GM19238 (cell line): Measurements from ENCODE around the gene HOXA13.
A peak's percentile ranks its signal among the peaks of the same experiment; 100 is the strongest.

Experiments used
- DNase-seq: peaks from one replicate; pipeline ENCODE4 v3.0.0; 2011; ENCODE audit warnings: low spot score; ENCODE audit not compliant: insufficient read length

Gene HOXA13

DNA sequence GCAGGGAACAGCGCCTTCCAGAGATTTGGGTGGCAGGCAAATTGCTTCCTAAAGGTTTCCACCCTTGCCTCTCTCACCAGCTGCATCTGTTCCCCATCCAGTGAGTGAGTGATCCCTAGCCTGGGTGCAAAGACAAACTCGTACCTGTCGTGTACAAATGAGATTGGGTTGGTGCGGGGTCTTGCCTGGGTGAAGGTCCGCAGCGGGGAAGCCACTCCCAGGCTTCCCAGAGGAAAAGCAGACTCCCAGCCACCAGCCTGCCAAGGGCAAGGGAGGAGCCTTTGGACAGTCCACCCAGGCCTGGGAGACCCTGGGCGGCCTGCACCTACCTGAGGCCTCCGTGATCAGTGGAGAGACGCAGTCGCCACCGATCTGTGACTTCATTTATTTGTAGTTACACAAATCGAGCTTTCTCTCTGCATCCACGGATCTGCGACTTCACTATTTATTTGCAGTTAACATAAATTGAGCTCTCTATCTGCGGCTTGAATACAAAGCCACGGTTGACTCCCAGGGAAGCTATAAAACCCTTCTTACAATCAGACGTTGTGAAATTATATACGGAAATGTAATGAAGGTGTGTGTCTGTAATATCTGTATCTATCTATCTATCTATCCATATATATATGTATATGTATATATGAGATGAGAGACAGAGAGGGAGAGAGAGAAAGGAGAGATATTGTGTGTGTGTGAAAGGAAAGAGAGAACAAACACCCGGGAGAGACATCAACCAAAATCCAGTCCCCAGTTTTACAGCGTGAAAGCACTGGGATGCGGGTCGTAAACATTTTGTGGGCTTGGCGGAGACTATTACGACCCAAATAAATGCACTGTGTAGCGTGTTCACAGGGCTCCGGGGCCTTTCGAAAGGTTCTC lies 40.4 kb downstream of the HOXA13 start:
- DNase-seq: no peak

DNA sequence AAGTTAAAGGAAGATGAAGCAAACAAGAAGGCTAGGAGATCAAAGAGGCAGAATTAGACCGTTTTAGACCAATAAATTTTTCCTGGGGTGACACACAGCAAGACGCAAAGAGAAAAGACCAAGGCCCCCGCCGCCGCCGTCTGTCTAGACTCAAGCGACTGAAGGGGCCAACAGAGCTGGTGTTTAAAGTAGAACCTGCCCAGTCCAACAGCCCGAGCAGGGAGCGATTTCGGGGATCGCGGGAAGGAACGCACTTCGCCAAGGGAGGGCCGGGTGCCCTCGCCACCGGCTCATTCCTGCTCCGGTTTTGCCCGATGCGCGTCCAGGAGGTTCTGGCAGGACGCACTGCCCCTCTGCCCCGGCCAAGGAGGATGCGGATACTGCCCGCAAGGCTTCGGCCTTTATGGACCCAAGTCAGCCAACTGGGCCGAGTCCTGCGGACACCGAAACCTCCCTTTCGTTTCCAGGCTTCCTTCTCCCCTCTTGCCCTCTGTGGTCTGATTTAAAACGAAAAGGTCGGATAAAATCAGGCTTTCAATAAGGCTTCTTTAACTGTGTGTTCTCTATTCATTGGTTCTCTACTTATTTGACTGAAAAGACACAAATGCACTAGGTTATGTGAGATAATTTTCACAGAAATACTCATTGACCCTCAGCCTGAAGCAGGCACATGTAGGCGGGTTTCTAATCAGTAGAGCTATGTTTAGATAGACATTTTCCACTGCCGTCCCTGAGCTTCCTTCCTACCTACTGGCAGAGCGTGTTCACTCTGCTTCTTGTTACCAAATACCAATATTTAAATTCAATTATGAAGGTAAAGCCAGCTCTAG lies 41.2 kb downstream of the HOXA13 start:
- no peak for DNase-seq

DNA sequence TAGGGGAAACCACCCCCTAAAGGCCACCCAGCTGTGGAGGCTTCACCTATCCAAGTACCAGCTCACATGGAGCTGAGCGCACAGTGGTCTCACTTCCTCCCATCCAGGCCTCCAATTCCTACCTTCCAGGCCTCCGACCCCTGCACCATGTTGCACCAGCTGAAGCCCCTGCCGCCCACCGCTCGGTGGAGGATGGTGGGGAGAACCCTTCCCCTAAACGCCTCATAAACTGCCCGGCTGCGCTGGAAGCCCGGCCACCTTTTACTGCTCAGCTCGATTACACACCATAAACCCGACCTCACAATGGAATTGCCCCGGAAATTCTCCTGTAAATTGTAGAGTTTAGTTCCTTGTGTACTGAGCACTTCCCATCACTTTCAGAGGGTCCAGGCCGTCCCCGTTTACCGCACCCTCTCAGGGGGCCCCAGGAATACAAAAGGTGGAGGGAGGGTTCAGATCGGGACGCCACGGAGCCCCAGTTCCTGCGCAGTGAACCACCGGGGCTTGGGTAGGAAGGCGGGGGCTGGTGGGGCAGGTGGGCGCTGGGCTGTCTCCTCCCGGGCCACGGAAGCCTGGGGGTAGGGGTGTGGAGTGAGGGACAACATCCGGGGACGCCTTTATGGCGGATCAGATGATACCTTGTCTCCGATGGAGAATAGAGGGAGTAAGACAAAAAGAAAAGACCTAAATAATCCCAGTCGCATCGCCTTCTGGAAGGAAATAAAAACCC lies 42.0 kb downstream of the HOXA13 start:
- DNase-seq: no peak

DNA sequence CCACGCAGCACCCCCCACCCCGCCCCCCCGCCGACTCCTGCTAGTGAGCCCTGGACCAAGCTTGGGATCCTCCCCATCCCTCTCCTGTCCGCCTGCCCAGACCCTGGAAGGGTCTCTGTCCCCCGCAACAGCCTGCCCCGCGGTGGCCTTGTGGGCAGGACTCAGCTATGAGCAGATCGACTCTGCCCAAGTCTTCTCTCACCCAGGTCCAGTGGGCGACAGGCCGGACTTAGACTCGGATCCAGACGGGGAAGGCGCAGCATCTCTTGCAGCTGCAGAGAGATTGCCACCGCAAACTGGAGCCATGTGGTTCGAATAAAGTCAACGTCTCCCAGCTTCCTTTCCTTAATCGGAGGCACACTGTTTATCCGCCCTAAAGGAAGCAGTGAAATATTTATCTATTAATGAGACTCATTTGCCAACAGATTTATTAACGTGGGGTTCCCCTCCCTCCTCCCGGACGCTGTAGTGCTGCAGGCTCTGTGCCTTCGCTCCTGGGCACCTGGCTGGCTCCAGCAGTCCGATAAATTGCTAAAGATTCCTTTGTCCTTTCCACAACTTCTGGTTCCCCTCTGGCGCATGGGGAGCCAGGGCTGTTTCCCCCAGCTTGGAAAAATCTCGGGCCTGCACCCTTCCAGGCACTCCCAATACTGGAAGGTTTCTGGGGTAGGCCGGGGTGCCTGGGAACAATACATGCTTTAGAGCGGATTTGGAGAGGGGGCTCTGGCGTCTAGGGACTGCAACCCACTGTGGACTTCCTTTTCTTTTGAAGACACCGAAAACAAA lies 42.8 kb downstream of the HOXA13 start:
- no peak for DNase-seq

DNA sequence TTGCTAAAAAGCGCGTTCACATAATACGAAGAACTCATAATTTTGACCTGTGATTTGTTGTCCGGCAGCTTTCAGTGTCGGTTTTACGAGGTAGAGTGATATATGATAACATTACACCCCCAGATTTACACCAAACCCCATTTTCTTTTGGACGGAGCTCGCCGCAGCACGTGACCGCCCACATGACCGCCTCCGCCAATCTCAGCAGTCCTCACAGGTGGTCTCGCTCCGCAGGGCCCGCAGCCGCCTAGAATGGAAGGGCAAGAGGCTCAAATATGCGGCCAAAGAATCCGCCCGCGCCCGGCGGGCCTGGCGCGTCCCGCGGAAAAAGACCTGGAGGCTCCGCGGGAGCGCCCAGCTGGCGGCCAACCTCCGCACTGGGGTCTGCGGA lies 43.4 kb downstream of the HOXA13 start, which contains the start of gene HOXA7:
TSS of gene HOXA7 (minus strand) at position 168 of the 391 bp plus-strand sequence. CDS start at position 38, 130 bp downstream.
- no peak for DNase-seq

DNA sequence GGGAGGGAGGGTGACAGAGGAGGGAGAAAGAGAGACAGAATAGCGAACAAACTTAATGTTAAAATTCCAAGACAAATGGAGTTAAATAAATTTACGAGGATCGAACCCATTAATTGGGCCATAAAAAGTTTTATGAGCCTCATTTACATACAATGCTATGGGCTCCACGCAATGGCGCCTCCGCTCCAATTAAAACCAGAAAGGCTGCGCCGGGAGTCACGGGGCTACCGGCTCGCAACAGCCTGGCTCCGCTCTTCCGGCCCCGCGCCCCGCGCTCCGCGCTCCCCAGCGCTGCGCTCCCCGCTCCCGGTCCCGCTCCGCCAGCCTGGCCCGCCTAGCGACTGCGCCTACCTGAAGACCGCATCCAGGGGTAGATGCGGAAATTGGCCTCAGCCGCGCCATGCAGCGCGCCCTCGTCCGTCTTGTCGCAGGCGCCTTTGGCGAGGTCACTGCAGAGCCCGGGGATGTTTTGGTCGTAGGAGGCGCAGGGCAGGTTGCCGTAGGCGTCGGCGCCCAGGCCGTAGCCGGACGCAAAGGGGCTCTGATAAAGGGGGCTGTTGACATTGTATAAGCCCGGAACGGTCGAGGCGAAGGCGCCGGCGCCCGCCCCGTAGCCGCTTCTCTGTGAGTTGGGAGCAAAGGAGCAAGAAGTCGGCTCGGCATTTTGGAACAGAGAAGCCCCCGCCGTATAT lies 43.9 kb downstream of the HOXA13 start:
- no peak for DNase-seq

DNA sequence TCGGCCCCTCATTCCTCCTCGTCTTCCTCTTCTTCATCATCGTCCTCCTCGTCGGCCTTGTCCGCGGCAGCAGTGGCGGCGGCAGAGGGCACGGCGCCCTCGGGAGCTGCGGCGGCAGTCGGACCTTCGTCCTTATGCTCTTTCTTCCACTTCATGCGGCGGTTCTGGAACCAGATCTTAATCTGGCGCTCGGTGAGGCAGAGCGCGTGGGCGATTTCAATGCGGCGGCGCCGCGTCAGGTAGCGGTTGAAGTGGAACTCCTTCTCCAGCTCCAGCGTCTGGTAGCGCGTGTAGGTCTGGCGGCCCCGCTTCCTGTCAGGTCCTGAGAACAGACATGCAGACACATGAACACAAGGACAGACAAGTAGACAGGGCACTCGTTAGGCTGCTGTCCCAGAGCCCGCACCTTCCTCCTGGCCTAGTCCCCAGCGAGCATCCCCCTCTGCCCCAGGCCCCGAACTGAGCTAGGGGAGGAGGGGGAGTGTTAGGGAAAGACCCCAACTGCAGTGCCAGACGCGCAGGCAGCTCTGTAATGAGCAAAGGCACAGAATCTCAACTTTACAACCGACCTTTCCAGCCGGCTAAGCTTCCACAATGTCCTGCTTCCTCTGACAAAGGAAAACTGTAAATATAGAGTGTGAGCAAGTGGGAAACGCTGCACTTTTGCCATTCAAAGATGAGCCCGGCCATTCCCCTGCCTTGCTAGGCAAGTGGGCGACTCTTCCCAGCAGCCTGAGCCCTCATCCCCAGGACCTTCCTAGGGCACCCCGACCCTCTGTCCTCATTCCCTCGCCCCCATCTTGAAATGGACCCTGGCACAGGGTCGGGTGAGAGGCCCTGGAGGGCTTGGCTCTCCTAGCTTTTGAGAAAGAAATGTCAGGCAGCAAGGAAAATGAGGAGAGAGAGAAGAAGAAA lies 44.7 kb downstream of the HOXA13 start:
- no peak for DNase-seq

DNA sequence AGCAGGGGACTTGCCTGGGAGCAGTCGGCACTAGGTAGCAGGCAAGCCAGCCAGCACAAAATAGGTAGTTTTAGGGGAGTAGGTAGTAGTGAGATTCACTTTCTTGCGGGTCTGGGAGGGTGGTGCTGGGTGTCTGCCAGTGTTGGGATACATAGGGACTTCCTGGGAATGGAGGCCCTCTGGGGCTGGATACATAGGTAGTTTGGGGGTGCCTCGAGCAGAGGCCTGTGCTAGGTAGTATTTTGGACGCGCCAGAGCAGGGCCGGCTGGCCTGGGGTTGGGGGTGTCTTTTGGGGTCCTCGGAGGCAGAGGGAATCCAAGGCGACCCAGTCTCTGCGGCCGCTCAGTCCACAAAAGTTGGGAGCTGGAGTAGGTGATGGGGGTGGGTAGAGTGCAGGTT lies 45.5 kb downstream of the HOXA13 start:
- no peak for DNase-seq

DNA sequence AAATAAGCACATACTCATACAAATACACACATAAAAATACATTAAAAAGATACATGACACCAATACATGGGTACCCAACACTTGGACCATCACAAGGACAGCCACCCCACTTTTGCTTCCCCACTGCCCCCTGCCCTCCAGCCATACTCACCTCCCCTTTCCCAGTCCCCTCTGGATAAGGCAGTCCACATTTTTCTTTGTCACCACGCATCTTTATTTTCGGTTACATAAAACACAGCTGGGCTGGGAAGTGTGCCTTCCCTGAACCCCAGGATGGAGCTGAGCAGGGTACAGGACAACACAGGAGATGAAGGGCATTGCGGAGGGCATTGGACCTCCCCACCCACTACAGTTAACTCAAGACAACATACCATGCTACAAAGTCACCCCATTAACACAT lies 46.4 kb downstream of the HOXA13 start:
- DNase-seq: no peak

DNA sequence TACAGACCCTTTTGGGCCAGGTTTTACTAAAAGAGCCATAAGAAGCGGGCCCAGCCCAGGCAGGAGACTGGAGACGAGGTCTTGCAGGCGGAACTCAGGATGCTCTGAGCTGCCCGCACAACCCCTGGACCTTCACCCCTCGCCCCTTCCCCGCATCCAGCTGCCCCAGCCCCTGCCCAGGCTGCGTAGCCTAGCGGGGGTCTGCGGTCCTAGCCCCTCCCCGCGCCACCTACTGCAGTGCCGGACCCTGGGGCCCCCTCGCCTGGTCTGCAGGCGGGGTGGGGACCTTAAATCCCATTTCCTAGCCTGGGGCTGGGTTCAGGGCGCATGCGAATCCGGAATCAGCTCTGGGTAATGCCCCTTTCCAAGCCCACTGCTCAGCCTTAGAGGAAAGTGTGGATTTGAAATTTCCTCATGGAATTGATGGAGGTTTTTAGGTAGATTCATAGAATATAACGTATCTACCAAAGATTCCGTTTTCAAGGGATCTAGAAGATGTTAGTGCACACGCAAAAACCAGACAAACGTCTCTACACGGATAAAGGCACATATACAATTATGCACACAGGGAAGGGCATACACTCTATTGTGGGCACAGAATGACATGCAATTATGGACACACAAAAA lies 47.0 kb downstream of the HOXA13 start:
- DNase-seq: no peak

DNA sequence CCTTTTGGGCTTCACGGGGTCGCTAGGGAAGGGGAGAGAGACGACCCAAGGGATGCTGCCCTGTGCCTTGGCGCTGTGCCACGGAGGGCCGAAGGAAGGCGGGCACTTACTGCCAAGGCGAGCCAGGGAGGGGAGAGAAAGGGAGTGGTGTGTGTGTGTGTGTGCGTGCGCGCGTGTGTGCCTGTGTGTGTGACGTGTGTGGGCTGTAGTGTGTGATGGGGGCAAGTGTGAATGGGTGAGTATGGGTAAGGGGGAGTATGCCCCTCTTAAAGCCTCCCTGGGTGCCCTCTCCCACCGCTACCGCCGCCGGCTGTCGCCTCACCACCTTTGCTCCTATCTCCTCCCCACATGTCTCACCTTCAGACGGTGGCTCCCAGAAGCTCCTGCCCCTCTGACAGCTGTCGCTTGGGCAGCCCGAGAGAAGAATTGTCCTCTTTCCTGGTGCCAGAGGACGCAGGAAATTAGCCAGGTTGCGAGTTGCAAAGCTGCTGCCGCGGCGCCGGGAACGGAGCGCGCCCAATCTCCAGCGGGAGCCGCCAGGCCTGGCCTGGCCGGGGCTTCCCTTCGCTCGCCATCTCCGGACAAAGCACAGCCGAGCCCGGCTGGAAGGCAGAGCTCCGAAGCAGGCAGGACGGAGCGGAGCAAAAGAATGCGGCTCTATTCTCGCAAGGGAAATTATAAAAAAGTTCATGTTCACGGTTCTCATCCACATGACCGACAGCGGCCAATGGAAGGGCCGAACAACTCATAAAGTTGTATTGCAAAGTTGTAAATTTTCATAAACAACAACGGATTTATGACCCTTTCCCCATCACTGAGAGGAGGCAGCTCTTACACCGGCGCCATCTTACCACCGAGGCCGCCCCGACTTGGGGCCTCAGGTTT lies 47.7 kb downstream of the HOXA13 start, which contains the start of gene HOXA3:
TSS of gene HOXA3 (minus strand) at position 653 of the 885 bp plus-strand sequence. CDS start 41,943 bp downstream, outside the sequence.
- no peak for DNase-seq

DNA sequence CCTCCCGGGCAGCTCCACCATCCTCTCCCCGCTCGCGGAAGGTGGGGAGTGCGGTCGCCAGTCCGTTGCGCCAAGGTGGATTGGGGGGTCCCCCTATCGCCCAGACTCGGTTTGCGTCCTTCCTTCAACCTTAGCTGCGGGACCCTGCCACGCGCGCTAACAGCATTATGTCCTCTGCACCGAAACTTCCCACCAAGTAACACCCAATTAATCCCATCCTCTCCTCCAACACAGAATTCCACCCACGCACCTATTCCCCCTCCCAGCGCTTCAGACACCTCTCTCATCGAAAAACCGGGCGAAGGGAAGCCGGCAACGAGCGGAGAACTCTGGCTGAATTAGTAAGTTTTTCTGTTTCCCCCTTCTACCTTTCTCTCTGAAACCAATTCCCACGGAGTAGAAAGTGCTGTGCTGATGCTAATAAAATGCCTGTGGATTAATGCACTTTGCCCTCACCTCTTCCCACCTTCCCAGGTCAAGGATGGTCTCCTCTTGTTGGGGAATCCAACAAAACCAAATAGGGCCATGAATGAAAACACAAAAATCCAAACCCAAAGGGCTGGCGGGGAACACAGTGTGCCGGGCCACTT lies 48.5 kb downstream of the HOXA13 start:
- no peak for DNase-seq

DNA sequence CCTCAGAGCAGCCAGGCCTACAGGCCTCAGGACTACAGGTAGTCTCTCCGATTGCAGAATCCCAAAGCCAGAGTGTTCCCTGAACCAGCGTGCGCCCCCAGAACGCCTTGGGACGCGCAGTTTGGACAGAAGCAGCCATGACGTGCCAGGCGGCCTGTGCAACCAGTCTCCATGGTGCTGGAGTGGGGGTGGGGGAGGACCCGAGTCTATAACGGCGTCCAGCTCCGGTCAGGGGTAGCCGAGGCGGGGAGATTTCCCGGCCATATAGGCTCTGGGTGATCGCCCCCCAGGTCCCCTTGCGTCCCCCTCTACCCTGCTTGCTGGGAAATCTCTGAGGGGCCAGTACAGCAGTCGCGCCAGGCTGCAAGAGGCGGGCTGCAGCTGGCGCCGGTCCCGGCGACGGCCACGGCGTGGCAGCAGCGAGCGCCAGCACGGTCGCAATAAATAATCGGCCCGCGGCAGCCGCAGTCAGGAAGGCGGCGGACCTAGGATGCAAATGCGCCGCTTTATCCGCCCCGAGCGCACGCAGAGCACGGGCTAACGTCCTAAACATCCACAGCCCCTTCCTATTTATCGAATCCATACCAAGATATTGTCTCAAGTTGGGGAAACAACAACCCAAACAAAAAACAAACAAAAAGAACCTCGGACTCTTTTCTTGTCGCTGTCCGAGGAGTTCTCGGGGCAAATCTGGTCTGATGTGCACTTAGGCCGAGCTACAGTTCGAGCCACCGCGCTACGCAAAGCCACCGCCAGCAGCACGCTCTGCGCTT lies 49.1 kb downstream of the HOXA13 start:
- DNase-seq: peak; percentile 84

DNA sequence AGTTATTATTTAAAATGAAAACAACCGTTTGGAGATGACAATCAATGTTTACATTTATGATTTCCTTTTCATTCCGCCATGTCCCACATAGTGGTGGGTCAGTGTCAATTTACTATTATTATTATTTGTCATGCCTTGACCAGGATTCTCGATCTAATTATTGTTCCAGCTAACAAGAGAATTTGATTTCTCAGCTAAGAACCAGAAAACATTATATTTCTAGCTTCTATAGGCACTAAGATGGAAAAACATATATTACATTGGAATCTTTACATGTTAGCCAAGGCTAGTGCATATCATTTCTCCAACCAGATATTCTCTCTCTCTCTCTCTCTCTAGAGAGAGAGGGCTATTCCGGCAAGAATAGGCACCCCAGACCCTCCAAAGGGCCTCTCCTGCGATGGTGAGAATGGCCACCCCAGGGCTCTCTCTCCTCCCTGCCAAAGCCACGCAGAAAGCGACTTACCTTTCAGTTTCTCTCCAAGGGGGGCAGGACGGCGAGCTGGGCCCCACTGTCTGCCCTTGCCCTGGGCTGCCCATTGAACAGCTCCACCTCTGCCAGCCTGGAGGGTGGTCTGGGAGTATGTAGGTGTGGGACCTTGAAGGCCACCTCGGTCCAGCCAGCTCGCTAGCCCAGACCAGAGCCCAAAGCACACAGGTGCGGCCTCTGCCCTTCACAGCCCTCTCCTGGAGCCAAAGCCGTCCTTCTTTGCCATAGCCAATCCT lies 49.9 kb downstream of the HOXA13 start:
- no peak for DNase-seq

DNA sequence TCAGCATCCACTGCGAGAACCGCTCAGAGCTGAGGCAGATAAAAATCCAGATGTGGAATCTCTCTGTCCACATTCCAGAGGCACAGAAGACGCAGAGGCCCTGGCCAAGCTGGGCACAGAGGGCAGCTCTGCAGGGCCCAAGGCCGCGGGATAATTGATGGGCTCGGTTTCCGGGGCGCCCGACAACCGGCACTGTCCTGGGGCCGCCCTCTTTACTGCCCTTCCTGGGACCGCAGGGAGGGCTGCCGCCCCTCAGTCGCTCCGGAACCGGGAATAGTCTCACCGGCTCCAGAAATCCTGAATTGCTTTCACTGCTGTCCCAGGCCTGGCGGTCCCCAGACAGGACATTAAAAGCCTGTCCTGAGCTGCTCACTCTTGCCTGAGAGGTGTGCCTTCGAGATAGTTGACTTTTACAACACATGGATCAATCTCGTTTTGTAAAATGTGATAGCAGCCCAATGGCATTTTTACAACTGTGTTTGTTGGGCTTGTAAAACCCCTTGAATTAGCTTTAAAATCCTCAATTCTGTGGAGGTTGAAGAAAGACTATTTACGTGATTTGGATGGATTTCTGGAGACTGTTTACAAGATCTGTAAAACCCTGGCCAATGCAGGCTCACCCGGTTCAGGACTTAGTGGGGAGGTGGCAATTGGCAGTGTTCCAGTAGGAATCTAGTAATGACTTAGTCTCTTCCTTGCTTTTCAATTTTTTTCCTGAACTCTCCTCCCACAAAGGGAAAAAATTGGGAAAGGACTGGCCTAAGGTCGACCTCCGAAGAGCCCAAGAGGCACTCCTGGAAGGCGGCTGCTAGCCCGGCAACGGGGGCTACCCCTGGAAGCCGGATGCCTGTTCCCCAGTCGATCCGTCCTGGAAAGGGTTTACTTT lies 50.9 kb downstream of the HOXA13 start:
- no peak for DNase-seq
